Measurements from ENCODE around the gene ERMN.
"Not testable (repeated sequence)": the region's sequence is repeated elsewhere in the genome, so short reads cannot be mapped to it uniquely, and the experiment has no call there.

Gene ERMN

DNA sequence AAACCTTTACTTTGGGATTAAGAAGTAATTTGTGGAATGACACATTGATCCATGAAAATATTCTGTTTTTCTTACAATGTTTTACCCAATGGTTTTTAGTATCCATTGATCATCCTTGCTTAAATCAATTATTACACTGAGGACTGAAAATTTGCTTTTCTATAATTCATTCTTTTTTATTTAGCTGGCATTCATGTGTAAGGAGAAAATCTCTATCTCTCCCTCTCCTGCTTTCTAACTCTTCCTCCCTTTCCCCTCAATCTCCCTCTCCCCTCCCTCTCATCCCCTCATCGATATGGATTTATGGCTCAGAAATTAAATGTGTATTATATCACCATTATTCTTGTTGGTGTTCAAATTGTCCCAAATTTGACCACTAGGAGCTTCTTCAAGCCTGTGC is 38.5 kb downstream of the ERMN start:
- Histone ChIP-seq H3K9me2 (ENCODE audit: low read depth, low read length) (no peaks in the 10 kb centered on the region), H3K79me2 (ENCODE audit: insufficient read depth, low read length) (no peaks in the 10 kb centered on the region), H4K20me1 (ENCODE audit: insufficient read depth, low read length) (no peaks in the 10 kb centered on the region), H3K9me3 (ENCODE audit: low read length) (no peaks in the 10 kb centered on the region), H2AFZ (ENCODE audit: low read length) (no peak overlapping the region), H3F3A (ENCODE audit: insufficient read depth, low read length) (no peaks in the 10 kb centered on the region), H3K27me3 (ENCODE audit: insufficient read depth, low read length) (no peaks in the 10 kb centered on the region), H3K4me3 (ENCODE audit: low read depth, low read length, poor library complexity, severe bottlenecking) (no peak overlapping the region), H3K4me1 (ENCODE audit: insufficient read depth, low read length, severe bottlenecking) (no peaks in the 10 kb centered on the region), H3K27ac (ENCODE audit: low read depth, low read length, poor library complexity, severe bottlenecking) (no peak overlapping the region), H3K9ac (ENCODE audit: low read length) (no peak overlapping the region), H3K4me2 (ENCODE audit: low read length) (no peak overlapping the region), H3K36me3 (ENCODE audit: insufficient read depth, low read length) (no peaks in the 10 kb centered on the region)
- TF ChIP-seq, protein P1, sequence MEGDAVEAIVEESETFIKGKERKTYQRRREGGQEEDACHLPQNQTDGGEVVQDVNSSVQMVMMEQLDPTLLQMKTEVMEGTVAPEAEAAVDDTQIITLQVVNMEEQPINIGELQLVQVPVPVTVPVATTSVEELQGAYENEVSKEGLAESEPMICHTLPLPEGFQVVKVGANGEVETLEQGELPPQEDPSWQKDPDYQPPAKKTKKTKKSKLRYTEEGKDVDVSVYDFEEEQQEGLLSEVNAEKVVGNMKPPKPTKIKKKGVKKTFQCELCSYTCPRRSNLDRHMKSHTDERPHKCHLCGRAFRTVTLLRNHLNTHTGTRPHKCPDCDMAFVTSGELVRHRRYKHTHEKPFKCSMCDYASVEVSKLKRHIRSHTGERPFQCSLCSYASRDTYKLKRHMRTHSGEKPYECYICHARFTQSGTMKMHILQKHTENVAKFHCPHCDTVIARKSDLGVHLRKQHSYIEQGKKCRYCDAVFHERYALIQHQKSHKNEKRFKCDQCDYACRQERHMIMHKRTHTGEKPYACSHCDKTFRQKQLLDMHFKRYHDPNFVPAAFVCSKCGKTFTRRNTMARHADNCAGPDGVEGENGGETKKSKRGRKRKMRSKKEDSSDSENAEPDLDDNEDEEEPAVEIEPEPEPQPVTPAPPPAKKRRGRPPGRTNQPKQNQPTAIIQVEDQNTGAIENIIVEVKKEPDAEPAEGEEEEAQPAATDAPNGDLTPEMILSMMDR (IDR thresholded peaks at IDR 0.05; ENCODE audit: low read length), result no peak
- no peak for TF ChIP-seq EZH2 (IDR thresholded peaks at IDR 0.05; ENCODE audit: borderline replicate concordance, low read length)

DNA sequence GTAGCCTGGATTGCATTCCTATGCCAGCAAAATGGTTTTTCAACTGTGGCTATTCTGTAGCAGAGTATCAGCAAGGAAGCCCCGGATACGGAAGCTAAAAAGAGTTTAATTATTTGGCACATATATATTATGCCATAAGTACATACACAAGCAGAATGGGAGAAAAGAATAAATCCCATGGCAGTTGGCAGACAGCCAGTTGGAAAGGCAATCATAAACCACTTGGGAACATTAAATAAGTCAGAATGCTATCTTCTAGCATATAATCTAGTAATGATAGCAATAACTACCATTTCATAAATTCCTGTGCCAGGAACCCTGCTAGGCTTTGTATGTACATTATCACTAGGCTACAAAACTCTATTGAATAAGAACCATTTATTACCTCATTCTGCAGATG is 42.2 kb downstream of the ERMN start:
- Histone ChIP-seq H3K27me3 (ENCODE audit: insufficient read depth, low read length) (no peaks in the 10 kb centered on the region), H3K4me1 (ENCODE audit: insufficient read depth, low read length, severe bottlenecking) (no peaks in the 10 kb centered on the region), H3K27ac (ENCODE audit: low read depth, low read length, poor library complexity, severe bottlenecking) (no peak overlapping the region), H2AFZ (ENCODE audit: low read length) (no peak overlapping the region), H4K20me1 (ENCODE audit: insufficient read depth, low read length) (no peaks in the 10 kb centered on the region), H3K9me2 (ENCODE audit: low read depth, low read length) (no peaks in the 10 kb centered on the region), H3F3A (ENCODE audit: insufficient read depth, low read length) (no peaks in the 10 kb centered on the region), H3K36me3 (ENCODE audit: insufficient read depth, low read length) (no peaks in the 10 kb centered on the region), H3K9me3 (ENCODE audit: low read length) (no peaks in the 10 kb centered on the region), H3K9ac (ENCODE audit: low read length) (no peak overlapping the region), H3K4me2 (ENCODE audit: low read length) (no peak overlapping the region), H3K79me2 (ENCODE audit: insufficient read depth, low read length) (no peaks in the 10 kb centered on the region), H3K4me3 (ENCODE audit: low read depth, low read length, poor library complexity, severe bottlenecking) (no peak overlapping the region)
- TF ChIP-seq, protein P1 (IDR thresholded peaks at IDR 0.05; ENCODE audit: low read length), result no peak
- TF ChIP-seq EZH2 (IDR thresholded peaks at IDR 0.05; ENCODE audit: borderline replicate concordance, low read length), result no peak

DNA sequence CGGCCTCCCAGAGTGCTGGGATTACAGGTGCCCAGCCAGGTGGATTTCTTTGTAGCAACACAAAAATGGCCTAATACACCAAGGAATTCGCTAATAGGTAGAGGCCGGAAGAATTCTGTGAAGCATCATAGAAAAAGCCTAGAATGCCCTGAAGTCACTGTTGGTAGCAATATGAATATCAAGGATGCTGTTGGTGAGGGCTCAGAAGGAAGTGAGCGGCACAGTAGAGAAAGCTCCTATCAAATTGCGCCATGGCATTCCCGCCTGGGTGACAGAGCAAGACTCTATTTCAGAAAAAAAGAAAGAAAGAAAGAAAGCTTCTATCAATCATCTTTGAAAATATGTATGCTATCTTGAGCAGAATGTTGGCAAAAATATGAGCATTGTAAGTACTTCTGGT is 44.3 kb downstream of the ERMN start:
- no peak overlapping the region for H3K27ac ChIP-seq (ENCODE audit: low read depth, low read length, poor library complexity, severe bottlenecking)
- H3K9me3 ChIP-seq (ENCODE audit: low read length), result no peaks in the 10 kb centered on the region
- no peaks in the 10 kb centered on the region for H3K9me2 ChIP-seq (ENCODE audit: low read depth, low read length)
- TF ChIP-seq, protein P1 (IDR thresholded peaks at IDR 0.05; ENCODE audit: low read length), result no peak
- no peak for TF ChIP-seq EZH2 (IDR thresholded peaks at IDR 0.05; ENCODE audit: borderline replicate concordance, low read length)
- no peak overlapping the region for H2AFZ ChIP-seq (ENCODE audit: low read length)
- H3F3A ChIP-seq (ENCODE audit: insufficient read depth, low read length), result no peaks in the 10 kb centered on the region
- H4K20me1 ChIP-seq (ENCODE audit: insufficient read depth, low read length), result no peaks in the 10 kb centered on the region
- no peaks in the 10 kb centered on the region for H3K36me3 ChIP-seq (ENCODE audit: insufficient read depth, low read length)
- no peaks in the 10 kb centered on the region for H3K27me3 ChIP-seq (ENCODE audit: insufficient read depth, low read length)
- H3K4me1 ChIP-seq (ENCODE audit: insufficient read depth, low read length, severe bottlenecking), result no peaks in the 10 kb centered on the region
- H3K4me2 ChIP-seq (ENCODE audit: low read length), result no peak overlapping the region
- H3K4me3 ChIP-seq (ENCODE audit: low read depth, low read length, poor library complexity, severe bottlenecking), result no peak overlapping the region
- H3K9ac ChIP-seq (ENCODE audit: low read length), result no peak overlapping the region
- H3K79me2 ChIP-seq (ENCODE audit: insufficient read depth, low read length), result no peaks in the 10 kb centered on the region

DNA sequence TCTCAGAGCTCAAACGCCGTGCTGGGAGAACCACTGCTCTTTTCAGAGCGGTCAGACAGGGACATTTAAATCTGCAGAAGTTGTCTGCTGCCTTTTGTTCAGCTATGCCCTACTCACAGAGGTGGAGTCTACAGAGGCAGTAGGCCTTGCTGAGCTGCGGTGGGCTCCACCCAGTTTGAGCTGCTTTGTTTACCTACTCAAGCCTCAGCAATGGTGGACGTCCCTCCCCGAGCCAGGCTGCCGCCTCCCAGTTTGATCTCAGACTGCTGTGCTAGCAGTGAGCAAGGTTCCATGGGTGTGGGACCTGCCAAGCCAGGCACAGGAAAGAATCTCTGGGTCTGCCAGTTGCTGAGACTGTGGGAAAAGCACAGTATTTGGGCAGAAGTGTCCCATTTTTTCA is 46.3 kb downstream of the ERMN start:
- H3K27me3 ChIP-seq (ENCODE audit: insufficient read depth, low read length); H3K4me3 ChIP-seq (ENCODE audit: low read depth, low read length, poor library complexity, severe bottlenecking); H4K20me1 ChIP-seq (ENCODE audit: insufficient read depth, low read length); H2AFZ ChIP-seq (ENCODE audit: low read length); H3K9ac ChIP-seq (ENCODE audit: low read length); H3K9me2 ChIP-seq (ENCODE audit: low read depth, low read length); H3K4me2 ChIP-seq (ENCODE audit: low read length); H3K27ac ChIP-seq (ENCODE audit: low read depth, low read length, poor library complexity, severe bottlenecking); H3K9me3 ChIP-seq (ENCODE audit: low read length); H3K36me3 ChIP-seq (ENCODE audit: insufficient read depth, low read length); H3K79me2 ChIP-seq (ENCODE audit: insufficient read depth, low read length); H3K4me1 ChIP-seq (ENCODE audit: insufficient read depth, low read length, severe bottlenecking); H3F3A ChIP-seq (ENCODE audit: insufficient read depth, low read length): not testable (repeated sequence)

Measured in OCI-LY1 (cell line).